Thoracic aorta (tissue), 2 donors: Measurements from ENCODE around the gene SIRPA. TPM values are rescaled to one million over a fixed set of nuclear protein-coding genes. Genes with fewer than 3 reads are reported as not detected.

Experiments
- ATAC-seq: fragments of 150-250 bp; one replicate; pipeline ENCODE4 v1.8.0; 2017; ENCODE audit warnings: low read depth; ENCODE audit not compliant: insufficient number of reproducible peaks, low FRiP score
- DNase-seq: peaks from one replicate; pipeline ENCODE4 v3.0.0-alpha.2; 2020; ENCODE audit warnings: low spot score
- H3K27ac ChIP-seq, 2 donors: fragments of 200-600 bp; sonication (generic); 1 replicate in 1 of 2; 2 replicates in 1 of 2; pipeline ENCODE4 v1.5.1; 2016; ENCODE audit warnings: mild to moderate bottlenecking in 2 of 2, moderate library complexity in 2 of 2
- H3K27me3 ChIP-seq: fragments of 200-600 bp; sonication (generic); replicated peaks from 2 replicates; pipeline ENCODE4 v1.6.0; 2016; ENCODE audit warnings: mild to moderate bottlenecking; ENCODE audit not compliant: insufficient read depth
- H3K36me3 ChIP-seq: fragments of 200-600 bp; sonication (generic); one replicate; pipeline ENCODE4 v1.5.1; 2016
- H3K4me1 ChIP-seq, 2 donors: fragments of 200-600 bp; sonication (generic); 1 replicate in 1 of 2; 2 replicates in 1 of 2; pipeline versions ENCODE4 v1.5.1 to v1.6.0; 2016; ENCODE audit warnings: low read depth in 2 of 2, mild to moderate bottlenecking in 1 of 2; ENCODE audit not compliant: control insufficient read depth in 1 of 2
- H3K4me3 ChIP-seq: fragments of 200-600 bp; sonication (generic); 2 replicates; pipeline ENCODE4 v1.5.1; 2016; ENCODE audit warnings: mild to moderate bottlenecking
- H3K9me3 ChIP-seq: fragments of 200-600 bp; sonication (generic); 2 replicates; pipeline ENCODE4 v1.5.1; 2016
- CTCF ChIP-seq: fragments of 200-600 bp; sonication (generic); IDR thresholded peaks from one replicate; pipeline ENCODE4 v1.5.1; 2019; ENCODE audit warnings: antibody characterized with exemption
- total RNA-seq, 2 donors: library from RNA; depleted of rRNA; stranded (reverse); fragments of >200 nt; gene quantifications; one replicate each; pipeline versions ENCODE4 v1.1.0 to v1.2.3, GENCODE V29; 2016

SIRPA gene
- total RNA-seq, 2 donors from 2014 or later, result 29.5 to 62.9 TPM

GRCh38 chr20:1848373-1848772, 46.8 kb upstream of the SIRPA start:
- DNase-seq (no peak), ATAC-seq (no peak)
- Histone ChIP-seq H3K4me1 (no peaks in the 10 kb centered on the region), H3K9me3 (no peaks in the 10 kb centered on the region), H3K36me3 (no peaks in the 10 kb centered on the region), H3K27ac (no peak overlapping the region), H3K27me3 (no peaks in the 10 kb centered on the region), H3K4me3 (no peak overlapping the region)
- TF ChIP-seq CTCF, result no peak

GRCh38 chr20:1851396-1851795, 43.8 kb upstream of the SIRPA start:
- ATAC-seq (no peak), DNase-seq (no peak)
- H3K27me3 ChIP-seq, result no peaks in the 10 kb centered on the region
- no peak overlapping the region for H3K4me3 ChIP-seq
- H3K36me3 ChIP-seq, result no peaks in the 10 kb centered on the region
- H3K27ac ChIP-seq, result no peak overlapping the region
- no peak for TF ChIP-seq CTCF
- H3K4me1 ChIP-seq, result no peaks in the 10 kb centered on the region
- no peaks in the 10 kb centered on the region for H3K9me3 ChIP-seq

- Histone ChIP-seq H3K27ac (no peak overlapping the region), H3K36me3 (no peaks in the 10 kb centered on the region), H3K27me3 (no peaks in the 10 kb centered on the region), H3K4me3 (no peak overlapping the region), H3K9me3 (no peaks in the 10 kb centered on the region), H3K4me1 (no peaks in the 10 kb centered on the region)
- DNase-seq (no peak), ATAC-seq (no peak)
- TF ChIP-seq CTCF, result no peak
Measured at GRCh38 chr20:1853473-1853872, 41.7 kb upstream of the SIRPA start.

- no peak for ATAC-seq
- Histone ChIP-seq H3K4me1 (no peaks in the 10 kb centered on the region), H3K9me3 (no peaks in the 10 kb centered on the region), H3K27ac (no peak overlapping the region), H3K4me3 (no peak overlapping the region), H3K27me3 (no peaks in the 10 kb centered on the region), H3K36me3 (no peaks in the 10 kb centered on the region)
- no peak for TF ChIP-seq CTCF
- DNase-seq, result no peak
Measured at GRCh38 chr20:1854246-1854645, 41.0 kb upstream of the SIRPA start.

- H3K27me3 ChIP-seq, result no peaks in the 10 kb centered on the region
- DNase-seq, result no peak
- H3K9me3 ChIP-seq, result no peaks in the 10 kb centered on the region
- TF ChIP-seq CTCF, result no peak
- H3K27ac ChIP-seq, result no peak overlapping the region
- no peak for ATAC-seq
- no peak overlapping the region for H3K4me3 ChIP-seq
- H3K36me3 ChIP-seq, result no peaks in the 10 kb centered on the region
- no peaks in the 10 kb centered on the region for H3K4me1 ChIP-seq
Measured at GRCh38 chr20:1855109-1855508, 40.1 kb upstream of the SIRPA start.
